HG02938 (cell line): Measurements from ENCODE around the gene TUBA1C.
"Not testable (repeated sequence)": the region's sequence is repeated elsewhere in the genome, so short reads cannot be mapped to it uniquely, and the experiment has no call there.

Experiments used
- ATAC-seq: cut with Tn5 transposase; IDR thresholded peaks from one replicate; pipeline ENCODE4 v1.9.1; 2021; ENCODE audit warnings: mild to moderate bottlenecking, moderate library complexity; ENCODE audit not compliant: unreplicated experiment

TUBA1C gene

GRCh38 chr12:49282740-49283375 is 18.0 kb downstream of the TUBA1C start:
- ATAC-seq: not testable (repeated sequence)

GRCh38 chr12:49283541-49284429 is 18.9 kb downstream of the TUBA1C start:
- ATAC-seq: no peak

GRCh38 chr12:49284672-49285071 is 19.8 kb downstream of the TUBA1C start:
- no peak for ATAC-seq

GRCh38 chr12:49287876-49288275 is 23.0 kb downstream of the TUBA1C start:
- ATAC-seq: no peak

GRCh38 chr12:49288412-49288853 is 23.6 kb downstream of the TUBA1C start:
- no peak for ATAC-seq

GRCh38 chr12:49288922-49289555 is 24.2 kb downstream of the TUBA1C start:
- ATAC-seq: no peak

- no peak for ATAC-seq
These were observed 27.8 kb downstream of the TUBA1C start for GRCh38 chr12:49292729-49293055.

- ATAC-seq: no peak
These were observed 28.4 kb downstream of the TUBA1C start for GRCh38 chr12:49293056-49293956.

- no peak for ATAC-seq
These were observed 29.4 kb downstream of the TUBA1C start for GRCh38 chr12:49294086-49294803.

- ATAC-seq: no peak
These were observed 29.9 kb downstream of the TUBA1C start for GRCh38 chr12:49294804-49295081.

- ATAC-seq: no peak
These were observed 30.4 kb downstream of the TUBA1C start, which contains the start of gene PRPH for GRCh38 chr12:49295082-49295936. TSS of gene PRPH (plus strand) at chr12:49295147. CDS start at chr12:49295201, 54 bp downstream.

- ATAC-seq: no peak
These were observed 31.4 kb downstream of the TUBA1C start for GRCh38 chr12:49296034-49296835.

- ATAC-seq: no peak
These were observed 32.2 kb downstream of the TUBA1C start for GRCh38 chr12:49296836-49297694.

GRCh38 chr12:49297695-49298060 is 32.8 kb downstream of the TUBA1C start:
- ATAC-seq: no peak

GRCh38 chr12:49298160-49298559 is 33.3 kb downstream of the TUBA1C start:
- no peak for ATAC-seq

- ATAC-seq: no peak
These were observed 36.9 kb downstream of the TUBA1C start for GRCh38 chr12:49301760-49302159.

- no peak for ATAC-seq
These were observed 39.3 kb downstream of the TUBA1C start for GRCh38 chr12:49304161-49304560.
